Chondrocyte (in vitro differentiated cells): ENCODE measurements around the gene SIK2. TPM values are rescaled to one million over a fixed set of nuclear protein-coding genes. Genes with fewer than 3 reads are reported as not detected.
A peak's percentile ranks its signal among the peaks of the same experiment; 100 is the strongest.

Experiments
- DNase-seq: peaks from one replicate; pipeline ENCODE4 v3.0.0; 2021; ENCODE audit warnings: mixed read lengths, low spot score
- H3K27ac Mint-ChIP-seq: one replicate; pipeline ENCODE4 v1.8.0; 2021; ENCODE audit warnings: mild to moderate bottlenecking, moderate library complexity, mixed read lengths; ENCODE audit not compliant: unreplicated experiment
- H3K27me3 Mint-ChIP-seq: 2 replicates; pipeline ENCODE4 v1.8.0; 2021; ENCODE audit warnings: low read depth, mixed read lengths
- H3K36me3 Mint-ChIP-seq: 2 replicates; pipeline ENCODE4 v1.8.0; 2021; ENCODE audit warnings: low read depth, mixed read lengths
- H3K4me1 Mint-ChIP-seq: 2 replicates; pipeline ENCODE4 v1.8.0; 2021; ENCODE audit warnings: low read depth, mild to moderate bottlenecking, mixed read lengths
- H3K4me3 Mint-ChIP-seq: one replicate; pipeline ENCODE4 v1.8.0; 2021; ENCODE audit warnings: mild to moderate bottlenecking, moderate library complexity, mixed read lengths; ENCODE audit not compliant: unreplicated experiment
- H3K9me3 Mint-ChIP-seq: 2 replicates; pipeline ENCODE4 v1.8.0; 2021; ENCODE audit warnings: low read depth, mixed read lengths
- total RNA-seq: library from RNA; stranded (reverse); gene quantifications from 3 replicates; pipeline ENCODE4 v1.2.1, GENCODE V29; 2021
- TF ChIP-seq, protein P1 (sequence below): fragments of 200-600 bp; sonication (generic); IDR thresholded peaks from 2 replicates; pipeline ENCODE4 v1.5.0; 2021; ENCODE audit warnings: antibody characterized with exemption, mild to moderate bottlenecking, moderate library complexity

Gene SIK2
- total RNA-seq, 1 donor from 2014 or later, result 16.2 TPM

DNA sequence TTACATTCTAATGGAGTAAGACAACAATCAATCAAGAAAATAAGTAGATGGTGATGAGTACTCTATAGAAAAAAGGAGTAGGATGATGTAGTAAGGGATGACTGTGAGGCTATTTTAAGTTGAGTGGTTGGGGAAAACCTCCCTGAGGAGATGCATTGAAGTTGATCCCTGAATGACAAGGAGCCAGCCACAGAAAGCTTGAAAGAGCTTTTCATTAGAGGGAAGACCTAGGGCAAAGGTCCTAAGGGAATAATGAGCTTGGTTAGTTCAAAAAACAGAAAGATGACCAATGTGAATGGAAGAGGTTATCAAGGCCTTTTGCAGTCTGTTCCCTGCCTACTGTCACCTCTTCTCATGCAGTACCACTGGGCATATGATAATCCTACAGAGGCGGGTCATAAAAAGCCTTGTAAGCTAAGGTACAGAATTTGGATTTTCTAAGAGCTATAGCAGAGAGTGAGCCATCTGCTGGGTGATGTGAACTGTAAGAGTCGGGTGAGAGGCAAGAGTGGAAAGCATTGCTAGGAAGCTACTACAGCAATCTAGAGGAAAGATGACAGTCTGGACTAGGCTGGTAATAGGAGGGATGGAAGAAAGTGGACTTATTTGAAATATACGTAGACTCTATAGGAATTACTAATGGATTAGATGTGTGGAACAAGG, 160.9 kb downstream of the SIK2 start:
- TF ChIP-seq, protein P1, sequence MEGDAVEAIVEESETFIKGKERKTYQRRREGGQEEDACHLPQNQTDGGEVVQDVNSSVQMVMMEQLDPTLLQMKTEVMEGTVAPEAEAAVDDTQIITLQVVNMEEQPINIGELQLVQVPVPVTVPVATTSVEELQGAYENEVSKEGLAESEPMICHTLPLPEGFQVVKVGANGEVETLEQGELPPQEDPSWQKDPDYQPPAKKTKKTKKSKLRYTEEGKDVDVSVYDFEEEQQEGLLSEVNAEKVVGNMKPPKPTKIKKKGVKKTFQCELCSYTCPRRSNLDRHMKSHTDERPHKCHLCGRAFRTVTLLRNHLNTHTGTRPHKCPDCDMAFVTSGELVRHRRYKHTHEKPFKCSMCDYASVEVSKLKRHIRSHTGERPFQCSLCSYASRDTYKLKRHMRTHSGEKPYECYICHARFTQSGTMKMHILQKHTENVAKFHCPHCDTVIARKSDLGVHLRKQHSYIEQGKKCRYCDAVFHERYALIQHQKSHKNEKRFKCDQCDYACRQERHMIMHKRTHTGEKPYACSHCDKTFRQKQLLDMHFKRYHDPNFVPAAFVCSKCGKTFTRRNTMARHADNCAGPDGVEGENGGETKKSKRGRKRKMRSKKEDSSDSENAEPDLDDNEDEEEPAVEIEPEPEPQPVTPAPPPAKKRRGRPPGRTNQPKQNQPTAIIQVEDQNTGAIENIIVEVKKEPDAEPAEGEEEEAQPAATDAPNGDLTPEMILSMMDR, result peak; percentile 55
- Mint-ChIP-seq H3K9me3 (no peaks in the 10 kb centered on the region), H3K27ac (no peak overlapping the region), H3K36me3 (peaks cover 21% of the 10 kb centered on the region), H3K4me1 (peaks cover 45% of the 10 kb centered on the region), H3K27me3 (no peaks in the 10 kb centered on the region), H3K4me3 (no peak overlapping the region)
- no peak for DNase-seq

DNA sequence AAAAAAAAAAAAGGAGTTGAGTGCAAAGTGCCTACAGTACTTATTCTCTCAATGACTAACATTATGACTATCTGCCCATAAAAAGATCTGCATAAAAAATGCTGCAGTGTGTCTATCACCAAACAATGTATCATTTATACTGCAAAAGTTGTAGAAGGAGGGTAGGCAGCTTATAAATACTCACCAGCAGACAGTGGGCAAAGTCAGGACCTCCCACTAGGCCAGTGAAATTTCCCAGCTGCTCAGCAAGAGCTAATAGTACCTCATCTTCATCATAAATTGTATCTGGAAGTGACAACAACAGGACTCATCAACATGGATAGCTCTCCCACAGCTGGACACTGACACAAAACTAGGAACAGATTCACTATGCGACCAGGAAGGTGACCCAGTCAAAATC, 162.4 kb downstream of the SIK2 start:
- Mint-ChIP-seq H3K4me3 (peak overlapping the region; percentile 99), H3K27me3 (no peaks in the 10 kb centered on the region), H3K36me3 (peaks cover 14% of the 10 kb centered on the region), H3K4me1 (peaks cover 37% of the 10 kb centered on the region), H3K9me3 (no peaks in the 10 kb centered on the region), H3K27ac (no peak overlapping the region)
- TF ChIP-seq, protein P1, result no peak
- no peak for DNase-seq

DNA sequence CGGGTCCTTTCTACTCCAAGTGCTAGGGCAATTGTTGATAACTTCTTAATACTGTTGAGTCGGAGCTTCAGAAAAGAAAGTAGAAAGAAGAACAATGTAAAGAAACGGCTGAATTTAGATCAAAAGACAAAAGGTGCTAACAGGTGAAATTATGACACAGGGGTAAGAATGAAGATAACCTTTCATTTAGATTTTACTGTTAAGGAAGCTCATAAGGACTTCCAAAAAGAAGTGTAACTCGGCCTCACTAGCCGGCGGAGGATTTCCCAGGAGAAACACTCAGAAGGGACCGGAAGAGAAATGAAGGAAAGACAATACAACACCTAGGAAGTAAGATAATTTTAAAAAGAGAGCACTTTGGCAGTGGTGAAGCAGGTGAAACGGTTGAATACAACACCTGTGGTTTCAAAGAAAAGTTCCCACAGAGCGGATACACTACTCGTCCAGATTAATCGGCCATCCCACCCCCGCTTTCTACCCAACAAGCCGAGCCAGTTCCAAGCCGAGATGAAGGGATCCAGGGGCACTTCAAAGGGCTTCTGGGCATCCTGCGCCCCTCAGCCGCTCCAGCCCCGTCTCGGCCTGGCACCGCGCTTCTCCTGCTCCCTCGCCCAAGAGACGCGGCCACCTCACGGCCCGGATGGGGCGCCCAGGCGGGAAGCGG, 163.2 kb downstream of the SIK2 start:
- TF ChIP-seq, protein P1, result no peak
- Mint-ChIP-seq H3K4me3 (peak overlapping the region; percentile 99), H3K27me3 (no peaks in the 10 kb centered on the region)

DNA sequence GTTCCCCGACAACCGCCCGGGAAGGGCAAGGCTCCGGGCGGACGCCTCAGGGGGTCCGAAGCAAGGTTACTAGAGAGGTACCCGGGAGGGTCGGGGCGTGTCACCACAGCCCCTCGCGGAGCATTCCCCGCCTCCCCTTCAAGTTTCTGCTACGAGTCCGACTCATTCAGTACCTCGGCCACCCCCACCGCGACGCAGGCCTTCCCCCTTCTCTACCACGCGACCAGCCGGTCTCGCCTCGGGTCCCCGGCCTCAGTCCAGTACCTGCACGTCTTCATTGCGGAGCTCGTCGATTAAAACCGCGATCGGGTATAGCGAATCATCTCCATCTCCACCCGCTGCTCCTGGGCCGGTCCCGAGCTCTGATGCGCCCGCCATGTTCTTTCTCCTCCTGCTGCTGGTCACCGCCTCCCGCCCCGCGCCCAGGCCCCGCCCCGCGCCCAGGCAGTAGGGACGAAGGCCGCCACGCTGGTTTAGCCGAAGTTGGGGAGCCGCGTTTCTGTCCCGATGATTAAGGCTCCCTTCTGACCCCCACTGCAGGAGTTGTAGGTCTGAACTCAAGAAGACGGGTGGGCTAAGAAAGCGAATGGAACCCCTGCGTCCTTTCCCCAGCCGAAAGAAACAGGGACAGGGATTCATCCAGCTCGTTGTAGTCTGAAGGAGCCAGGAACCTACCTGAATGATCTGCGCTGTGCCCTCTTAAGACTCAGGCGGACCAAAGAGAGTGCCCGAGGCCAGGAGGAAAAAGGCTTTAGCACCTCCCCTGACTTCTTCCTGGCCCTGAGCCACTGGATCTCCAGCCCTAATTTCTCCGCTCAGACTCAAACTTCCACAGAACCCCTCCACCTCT, 164.0 kb downstream of the SIK2 start, which contains the start of gene PPP2R1B:
Gene PPP2R1B (minus strand): TSS at position 406 of the 850 bp plus-strand sequence. CDS start 28 bp downstream, at position 378.
- H3K36me3 Mint-ChIP-seq, result peaks cover 9% of the 10 kb centered on the region
- TF ChIP-seq, protein P1, result no peak
- DNase-seq, result peak; percentile 82
- peaks cover 34% of the 10 kb centered on the region for H3K4me1 Mint-ChIP-seq
- H3K9me3 Mint-ChIP-seq, result no peaks in the 10 kb centered on the region
- peak within 1 kb of the TSS; percentile 97 for H3K27ac Mint-ChIP-seq
- no peaks in the 10 kb centered on the region for H3K27me3 Mint-ChIP-seq
- peak within 1 kb of the TSS; percentile 99 for H3K4me3 Mint-ChIP-seq

More for the DNA sequence above, 163.2 kb downstream of the SIK2 start:
- H3K27ac Mint-ChIP-seq, result peak overlapping the region; percentile 97
- H3K4me1 Mint-ChIP-seq, result peaks cover 34% of the 10 kb centered on the region
- peaks cover 11% of the 10 kb centered on the region for H3K36me3 Mint-ChIP-seq
- no peak for DNase-seq
- H3K9me3 Mint-ChIP-seq, result no peaks in the 10 kb centered on the region

DNA sequence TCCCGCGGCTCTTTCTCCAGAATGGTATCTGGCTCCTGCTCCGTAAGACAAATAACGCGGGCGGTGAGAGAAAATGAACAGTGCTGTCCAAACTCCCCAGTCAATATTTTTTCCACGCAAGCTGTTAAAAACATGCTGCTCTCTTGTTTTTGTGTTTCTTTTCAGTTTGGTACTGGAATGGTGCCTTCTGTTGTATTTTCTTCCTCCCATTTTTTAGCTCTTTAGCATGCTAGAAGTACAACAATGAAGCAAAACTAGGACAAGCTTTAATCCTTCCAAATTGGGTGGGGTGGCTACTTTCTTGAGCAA, 164.5 kb downstream of the SIK2 start:
- H3K27me3 Mint-ChIP-seq, result no peaks in the 10 kb centered on the region
- H3K27ac Mint-ChIP-seq, result peak overlapping the region; percentile 97
- DNase-seq, result no peak
- H3K4me3 Mint-ChIP-seq, result peak overlapping the region; percentile 99
- H3K36me3 Mint-ChIP-seq, result peaks cover 7% of the 10 kb centered on the region
- no peaks in the 10 kb centered on the region for H3K9me3 Mint-ChIP-seq
- peaks cover 34% of the 10 kb centered on the region for H3K4me1 Mint-ChIP-seq
- TF ChIP-seq, protein P1, result no peak
